HEK293 (cell line): ENCODE measurements around the gene ITPA.

Experiments used
- KLF1 ChIP-seq: fragments of 450-650 bp; formaldehyde crosslinking; IDR thresholded peaks from 2 replicates; pipeline ENCODE4 v1.5.1; 2016; ENCODE audit warnings: missing biosample characterization, missing genetic modification characterization
- MEIS1 ChIP-seq: sonication (generic); formaldehyde crosslinking; IDR thresholded peaks from 2 replicates; pipeline ENCODE4 v1.8.1; 2022; ENCODE audit warnings: missing genetic modification reagents, mild to moderate bottlenecking, borderline replicate concordance
- ZBTB1 ChIP-seq: fragments of 450-650 bp; formaldehyde crosslinking; IDR thresholded peaks from 2 replicates; pipeline ENCODE4 v1.5.1; 2016; ENCODE audit warnings: missing biosample characterization, missing genetic modification characterization
- ZNF274 ChIP-seq, 2 experiments: fragments of 200-500 bp in 1 of 2; fragments of 450-650 bp in 1 of 2; sonication (Bioruptor generic) in 1 of 2; formaldehyde crosslinking in 1 of 2; IDR thresholded peaks; 2 replicates each; pipeline versions ENCODE4 v1.5.1 to v1.6.1; 2014 to 2016; ENCODE audit warnings: borderline replicate concordance in 1 of 2, inconsistent platforms in 1 of 2, low read length in 1 of 2, missing biosample characterization in 1 of 2, missing genetic modification characterization in 1 of 2
- ZNF488 ChIP-seq: fragments of 450-650 bp; formaldehyde crosslinking; IDR thresholded peaks from 2 replicates; pipeline ENCODE4 v1.5.1; 2016; ENCODE audit warnings: missing biosample characterization, missing genetic modification characterization
- TF ChIP-seq, protein P1 (sequence below): fragments of 450-650 bp; formaldehyde crosslinking; IDR thresholded peaks from 2 replicates; pipeline ENCODE4 v1.5.1; 2016; ENCODE audit warnings: missing biosample characterization, missing genetic modification characterization
- TF ChIP-seq, protein P2 (sequence below): fragments of 450-650 bp; formaldehyde crosslinking; IDR thresholded peaks from 2 replicates; pipeline ENCODE4 v1.5.1; 2016; ENCODE audit warnings: missing biosample characterization, missing genetic modification characterization, low read depth

GRCh38 chr20:3235666-3236324 lies 26.5 kb downstream of the ITPA start:
- TF ChIP-seq ZBTB1 (no peak), KLF1 (tag by site-specific recombination) (no peak), MEIS1 (CRISPR knock-in tag) (no peak), ZNF488 (tag by site-specific recombination) (no peak), ZNF274 (IDR thresholded peaks at IDR 0.05; ENCODE audit: low read length) (no peak), ZNF274 (tag by site-specific recombination; IDR thresholded peaks at IDR 0.05; ENCODE audit: borderline replicate concordance) (no peak)
- TF ChIP-seq, protein P1, sequence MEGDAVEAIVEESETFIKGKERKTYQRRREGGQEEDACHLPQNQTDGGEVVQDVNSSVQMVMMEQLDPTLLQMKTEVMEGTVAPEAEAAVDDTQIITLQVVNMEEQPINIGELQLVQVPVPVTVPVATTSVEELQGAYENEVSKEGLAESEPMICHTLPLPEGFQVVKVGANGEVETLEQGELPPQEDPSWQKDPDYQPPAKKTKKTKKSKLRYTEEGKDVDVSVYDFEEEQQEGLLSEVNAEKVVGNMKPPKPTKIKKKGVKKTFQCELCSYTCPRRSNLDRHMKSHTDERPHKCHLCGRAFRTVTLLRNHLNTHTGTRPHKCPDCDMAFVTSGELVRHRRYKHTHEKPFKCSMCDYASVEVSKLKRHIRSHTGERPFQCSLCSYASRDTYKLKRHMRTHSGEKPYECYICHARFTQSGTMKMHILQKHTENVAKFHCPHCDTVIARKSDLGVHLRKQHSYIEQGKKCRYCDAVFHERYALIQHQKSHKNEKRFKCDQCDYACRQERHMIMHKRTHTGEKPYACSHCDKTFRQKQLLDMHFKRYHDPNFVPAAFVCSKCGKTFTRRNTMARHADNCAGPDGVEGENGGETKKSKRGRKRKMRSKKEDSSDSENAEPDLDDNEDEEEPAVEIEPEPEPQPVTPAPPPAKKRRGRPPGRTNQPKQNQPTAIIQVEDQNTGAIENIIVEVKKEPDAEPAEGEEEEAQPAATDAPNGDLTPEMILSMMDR (tag by site-specific recombination): no peak
- TF ChIP-seq, protein P2, sequence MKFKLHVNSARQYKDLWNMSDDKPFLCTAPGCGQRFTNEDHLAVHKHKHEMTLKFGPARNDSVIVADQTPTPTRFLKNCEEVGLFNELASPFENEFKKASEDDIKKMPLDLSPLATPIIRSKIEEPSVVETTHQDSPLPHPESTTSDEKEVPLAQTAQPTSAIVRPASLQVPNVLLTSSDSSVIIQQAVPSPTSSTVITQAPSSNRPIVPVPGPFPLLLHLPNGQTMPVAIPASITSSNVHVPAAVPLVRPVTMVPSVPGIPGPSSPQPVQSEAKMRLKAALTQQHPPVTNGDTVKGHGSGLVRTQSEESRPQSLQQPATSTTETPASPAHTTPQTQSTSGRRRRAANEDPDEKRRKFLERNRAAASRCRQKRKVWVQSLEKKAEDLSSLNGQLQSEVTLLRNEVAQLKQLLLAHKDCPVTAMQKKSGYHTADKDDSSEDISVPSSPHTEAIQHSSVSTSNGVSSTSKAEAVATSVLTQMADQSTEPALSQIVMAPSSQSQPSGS (tag by site-specific recombination): no peak
